Trophoblast cell (in vitro differentiated cells and primary cell): ENCODE measurements around the gene PCSK6.
A peak's percentile ranks its signal among the peaks of the same experiment; 100 is the strongest.
"Not testable (repeated sequence)": the region's sequence is repeated elsewhere in the genome, so short reads cannot be mapped to it uniquely, and the experiment has no call there.

Experiments
- DNase-seq, 2 donors: peaks; one replicate each; pipeline ENCODE4 v3.0.0-alpha.2; 2016
- H2AFZ ChIP-seq: 2 replicates; pipeline ENCODE4 v1.6.1; 2013; ENCODE audit warnings: low read length, moderate library complexity, mild to moderate bottlenecking; ENCODE audit not compliant: insufficient read depth, poor library complexity
- H2AK5ac ChIP-seq: 2 replicates; pipeline ENCODE4 v1.6.1; 2013; ENCODE audit warnings: mild to moderate bottlenecking, low read length
- H2BK120ac ChIP-seq: 2 replicates; pipeline ENCODE4 v1.6.1; 2013; ENCODE audit warnings: low read length, mild to moderate bottlenecking, moderate library complexity; ENCODE audit not compliant: insufficient read depth, poor library complexity
- H2BK12ac ChIP-seq: 2 replicates; pipeline ENCODE4 v1.6.1; 2013; ENCODE audit warnings: mild to moderate bottlenecking, low read length, moderate library complexity
- H2BK5ac ChIP-seq: 2 replicates; pipeline ENCODE4 v1.6.1; 2013; ENCODE audit warnings: low read length, low read depth, moderate library complexity, mild to moderate bottlenecking; ENCODE audit not compliant: poor library complexity
- H3K14ac ChIP-seq: 2 replicates; pipeline ENCODE4 v1.6.1; 2013; ENCODE audit warnings: mild to moderate bottlenecking, low read length
- H3K18ac ChIP-seq: 2 replicates; pipeline ENCODE4 v1.6.1; 2013; ENCODE audit warnings: mild to moderate bottlenecking, low read length
- H3K23ac ChIP-seq: 2 replicates; pipeline ENCODE4 v1.6.1; 2013; ENCODE audit warnings: low read length
- H3K27ac ChIP-seq: 2 replicates; pipeline ENCODE4 v1.5.1; 2013; ENCODE audit warnings: low read depth, mild to moderate bottlenecking, inconsistent platforms, low read length, moderate library complexity
- H3K27me3 ChIP-seq: 2 replicates; pipeline ENCODE4 v1.6.1; 2013; ENCODE audit warnings: inconsistent platforms, mild to moderate bottlenecking, low read length, moderate library complexity; ENCODE audit not compliant: insufficient read depth
- H3K36me3 ChIP-seq, 2 experiments: 1 replicate in 1 of 2; 2 replicates in 1 of 2; pipeline ENCODE4 v1.6.1; 2013; ENCODE audit warnings: low read length in 2 of 2, mild to moderate bottlenecking in 2 of 2, moderate library complexity in 1 of 2; ENCODE audit not compliant: insufficient read depth in 2 of 2, control insufficient read depth in 1 of 2
- H3K4ac ChIP-seq: 2 replicates; pipeline ENCODE4 v1.6.1; 2013; ENCODE audit warnings: low read depth, mild to moderate bottlenecking, low read length, moderate library complexity
- H3K4me1 ChIP-seq, 2 experiments: 1 replicate in 1 of 2; 2 replicates in 1 of 2; pipeline ENCODE4 v1.6.1; 2013; ENCODE audit warnings: low read length in 2 of 2, mild to moderate bottlenecking in 2 of 2, moderate library complexity in 1 of 2; ENCODE audit not compliant: insufficient read depth in 2 of 2, control insufficient read depth in 1 of 2
- H3K4me2 ChIP-seq: 2 replicates; pipeline ENCODE4 v1.6.1; 2013; ENCODE audit warnings: inconsistent platforms, mild to moderate bottlenecking, low read length, moderate library complexity
- H3K4me3 ChIP-seq: 2 replicates; pipeline ENCODE4 v1.5.1; 2013; ENCODE audit warnings: mild to moderate bottlenecking, low read depth, low read length, inconsistent platforms
- H3K79me1 ChIP-seq: one replicate; pipeline ENCODE4 v1.6.1; 2013; ENCODE audit warnings: low read length
- H3K79me2 ChIP-seq: 2 replicates; pipeline ENCODE4 v1.6.1; 2013; ENCODE audit warnings: low read length, mild to moderate bottlenecking; ENCODE audit not compliant: control insufficient read depth, insufficient read depth, poor library complexity
- H3K9ac ChIP-seq: 2 replicates; pipeline ENCODE4 v1.6.1; 2013; ENCODE audit warnings: mild to moderate bottlenecking, low read length
- H3K9me3 ChIP-seq: 2 replicates; pipeline ENCODE4 v1.6.1; 2013; ENCODE audit warnings: low read depth, mild to moderate bottlenecking, control low read depth, inconsistent platforms, low read length; ENCODE audit not compliant: insufficient read depth
- H4K12ac ChIP-seq: 2 replicates; pipeline ENCODE4 v1.6.1; 2013; ENCODE audit warnings: low read depth, mild to moderate bottlenecking, low read length, moderate library complexity
- H4K8ac ChIP-seq: 2 replicates; pipeline ENCODE4 v1.6.1; 2013; ENCODE audit warnings: low read depth, mild to moderate bottlenecking, low read length, moderate library complexity
- H4K91ac ChIP-seq: one replicate; pipeline ENCODE4 v1.6.1; 2013; ENCODE audit warnings: low read depth, mild to moderate bottlenecking, low read length, moderate library complexity
- WGBS: extraction: QIAGEN DNeasy Blood & Tissue Kit; methylation state at CpG from one replicate; pipeline ENCODE4 v1.1.7; 2013; ENCODE audit warnings: missing lambda C conversion rate; ENCODE audit not compliant: insufficient read length, insufficient coverage; ENCODE audit errors: extremely low coverage; 5-methylcytosine and 5-hydroxymethylcytosine counted together

PCSK6 gene

DNA sequence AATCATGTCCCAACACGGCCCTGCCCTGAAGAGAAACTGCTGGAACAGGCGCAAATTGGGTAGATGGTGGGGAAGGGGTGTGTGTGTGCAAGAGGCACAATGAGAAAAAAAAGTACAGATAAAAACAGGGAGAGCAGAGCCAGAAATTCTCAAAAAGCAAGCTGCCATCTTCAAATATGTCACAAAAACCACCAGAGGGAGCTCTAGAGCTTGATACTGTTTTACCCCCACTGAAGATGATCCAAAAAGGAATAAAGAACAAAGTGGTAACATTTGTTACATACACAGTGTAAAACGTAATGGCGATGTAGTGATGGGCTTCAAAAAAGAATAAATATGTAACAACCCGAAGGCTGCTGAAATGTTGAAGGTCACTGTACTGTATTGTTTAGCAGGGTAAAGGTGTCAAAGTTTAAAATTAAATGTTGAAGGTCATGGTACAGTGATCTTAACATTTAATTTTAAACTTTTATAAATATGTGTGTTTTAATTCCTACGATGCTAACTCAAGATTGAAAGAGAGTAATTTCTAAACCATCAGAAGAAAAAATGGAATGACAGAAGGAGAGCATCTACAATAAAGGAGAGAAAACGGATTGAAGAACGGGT, 200.5 kb downstream of the PCSK6 start:
- Histone ChIP-seq H3K79me1 (no peaks in the 10 kb centered on the region), H3K79me2 (peaks cover under 1% of the 10 kb centered on the region), H3K18ac (no peak overlapping the region), H3K27ac (no peak overlapping the region), H3K9ac (no peak overlapping the region), H2AK5ac (no peak overlapping the region), H3K27me3 (no peaks in the 10 kb centered on the region), H2BK5ac (no peak overlapping the region), H4K12ac (peak overlapping the region; percentile 3), H4K91ac (no peak overlapping the region), H3K9me3 (no peaks in the 10 kb centered on the region), H3K23ac (no peak overlapping the region), H3K4me3 (no peak overlapping the region), H3K36me3 (peaks cover 13 to 22% of the 10 kb centered on the region in 2 experiments), H3K4me1 (no peaks in the 10 kb centered on the region), H4K8ac (no peak overlapping the region), H3K4me2 (no peak overlapping the region), H2AFZ (no peak overlapping the region), H3K14ac (no peak overlapping the region), H3K4ac (peak overlapping the region; percentile 19), H2BK12ac (no peak overlapping the region), H2BK120ac (no peak overlapping the region)
- no CpG with 5 or more reads among the region's 8 CpGs for WGBS
- peak in 1 of 2 donors; percentile 83 for DNase-seq

DNA sequence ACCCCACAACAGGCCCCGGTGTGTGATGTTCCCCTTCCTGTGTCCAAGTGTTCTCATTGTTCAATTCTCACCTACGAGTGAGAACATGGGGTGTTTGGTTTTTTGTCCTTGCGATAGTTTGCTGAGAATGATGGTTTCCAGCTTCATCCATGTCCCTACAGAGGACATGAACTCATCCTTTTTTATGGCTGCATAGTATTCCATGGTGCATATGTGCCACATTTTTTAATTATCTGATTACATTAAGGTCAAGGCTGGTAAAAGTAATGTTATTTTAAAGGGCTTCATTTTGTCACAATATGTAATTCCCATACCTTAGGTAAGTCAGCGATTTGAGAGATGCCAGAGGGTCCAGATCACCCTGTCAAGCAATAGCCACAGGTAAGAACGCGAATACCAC, 202.2 kb downstream of the PCSK6 start:
- H3K27ac ChIP-seq, H2BK120ac ChIP-seq, H3K14ac ChIP-seq, H2BK5ac ChIP-seq, DNase-seq, H3K23ac ChIP-seq, H4K12ac ChIP-seq, H3K79me1 ChIP-seq, H4K8ac ChIP-seq, H3K4me1 ChIP-seq, H2AFZ ChIP-seq, H3K4ac ChIP-seq, H3K9me3 ChIP-seq, H3K18ac ChIP-seq, H3K9ac ChIP-seq, H3K4me2 ChIP-seq, H2BK12ac ChIP-seq, H3K27me3 ChIP-seq, H2AK5ac ChIP-seq, H3K4me3 ChIP-seq, H4K91ac ChIP-seq, H3K79me2 ChIP-seq: not testable (repeated sequence)
- H3K36me3 ChIP-seq, result peaks cover 21 to 33% of the 10 kb centered on the region in 2 experiments
- WGBS, result no CpG with 5 or more reads among the region's 6 CpGs

DNA sequence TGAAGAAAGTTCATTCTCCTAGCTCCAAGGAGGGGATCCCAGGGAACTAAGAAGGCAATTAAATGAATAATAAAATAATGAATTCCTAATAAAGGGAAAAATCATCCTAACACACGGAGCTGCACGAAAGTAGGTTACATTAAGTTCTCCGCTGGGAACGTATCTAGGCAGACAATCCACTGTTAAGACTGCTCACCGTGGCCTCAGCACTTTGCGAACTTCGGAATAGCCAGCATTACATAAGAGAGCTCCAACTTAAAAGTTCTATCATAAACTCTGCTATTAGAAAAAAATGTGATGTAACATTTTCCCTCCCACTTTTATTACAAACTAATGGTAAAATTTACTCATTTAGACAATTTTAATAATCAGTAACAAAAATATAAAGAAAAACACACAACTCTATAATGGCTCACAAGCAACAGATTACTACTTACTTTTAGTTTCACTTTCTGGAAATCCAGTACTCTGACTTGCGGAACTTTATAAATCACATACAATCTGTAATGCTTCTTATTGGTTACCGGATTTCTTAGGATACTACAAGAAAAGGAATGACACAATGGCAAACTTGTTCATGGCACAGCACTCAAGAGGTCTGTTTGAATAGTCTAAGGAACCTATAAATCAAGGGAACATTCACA, 202.9 kb downstream of the PCSK6 start:
- WGBS, result no CpG with 5 or more reads among the region's 9 CpGs
- Histone ChIP-seq H2AK5ac (no peak overlapping the region), H3K79me1 (no peaks in the 10 kb centered on the region)

DNA sequence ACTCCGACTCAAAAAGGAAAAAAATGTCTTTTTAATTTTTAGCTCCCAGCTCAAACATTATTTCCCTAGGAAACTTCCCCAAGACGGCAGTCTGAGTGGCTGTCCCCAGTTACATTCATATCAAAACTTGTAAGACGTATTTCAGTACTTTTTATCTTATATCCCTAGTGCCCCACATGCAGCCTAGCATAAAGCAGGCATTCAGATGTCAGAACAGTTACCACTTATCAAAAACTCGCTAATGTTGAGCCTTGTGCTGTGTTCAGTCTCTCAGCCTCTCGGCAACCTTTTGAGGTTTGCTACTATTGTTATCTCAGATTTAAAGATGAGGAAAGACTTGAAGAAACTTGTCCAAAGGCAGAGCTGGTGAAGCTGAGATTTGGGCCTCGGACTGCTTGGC, 205.6 kb downstream of the PCSK6 start:
- no peak overlapping the region for H4K12ac ChIP-seq
- H3K18ac ChIP-seq, result no peak overlapping the region
- no peak overlapping the region for H2BK5ac ChIP-seq
- no peak overlapping the region for H3K23ac ChIP-seq
- no peak for DNase-seq
- no peaks in the 10 kb centered on the region for H3K9me3 ChIP-seq
- no peak overlapping the region for H3K4me3 ChIP-seq
- peaks cover 23 to 51% of the 10 kb centered on the region in 2 experiments for H3K36me3 ChIP-seq
- H3K9ac ChIP-seq, result no peak overlapping the region
- H2BK12ac ChIP-seq, result no peak overlapping the region
- no peak overlapping the region for H2BK120ac ChIP-seq
- H3K79me2 ChIP-seq, result no peaks in the 10 kb centered on the region
- no peaks in the 10 kb centered on the region for H3K27me3 ChIP-seq
- WGBS, result no CpG with 5 or more reads among the region's 6 CpGs
- no peak overlapping the region for H3K4me2 ChIP-seq
- no peak overlapping the region for H3K14ac ChIP-seq
- no peak overlapping the region for H2AFZ ChIP-seq
- no peaks in the 10 kb centered on the region for H3K79me1 ChIP-seq
- no peak overlapping the region for H3K27ac ChIP-seq
- H3K4ac ChIP-seq, result no peak overlapping the region
- H4K8ac ChIP-seq, result no peak overlapping the region
- H4K91ac ChIP-seq, result no peak overlapping the region
- H3K4me1 ChIP-seq, result no peaks in the 10 kb centered on the region
- no peak overlapping the region for H2AK5ac ChIP-seq

More for the DNA sequence above, 202.9 kb downstream of the PCSK6 start:
- Histone ChIP-seq H3K9me3 (no peaks in the 10 kb centered on the region), H3K4me1 (no peaks in the 10 kb centered on the region), H3K14ac (no peak overlapping the region), H3K27ac (no peak overlapping the region), H3K79me2 (no peaks in the 10 kb centered on the region), H3K18ac (no peak overlapping the region), H2BK120ac (no peak overlapping the region), H2AFZ (no peak overlapping the region), H3K27me3 (no peaks in the 10 kb centered on the region), H4K12ac (no peak overlapping the region), H2BK5ac (no peak overlapping the region), H3K4ac (no peak overlapping the region), H4K91ac (no peak overlapping the region), H3K23ac (no peak overlapping the region), H3K36me3 (peaks cover 21 to 37% of the 10 kb centered on the region in 2 experiments), H3K4me2 (no peak overlapping the region), H4K8ac (no peak overlapping the region), H2BK12ac (no peak overlapping the region), H3K9ac (no peak overlapping the region), H3K4me3 (no peak overlapping the region)
- DNase-seq, result no peak
